ENCODE results near the gene PCNX3.
"Not testable (repeated sequence)": the region's sequence is repeated elsewhere in the genome, so short reads cannot be mapped to it uniquely, and the experiment has no call there.

The PCNX3 gene

DNA sequence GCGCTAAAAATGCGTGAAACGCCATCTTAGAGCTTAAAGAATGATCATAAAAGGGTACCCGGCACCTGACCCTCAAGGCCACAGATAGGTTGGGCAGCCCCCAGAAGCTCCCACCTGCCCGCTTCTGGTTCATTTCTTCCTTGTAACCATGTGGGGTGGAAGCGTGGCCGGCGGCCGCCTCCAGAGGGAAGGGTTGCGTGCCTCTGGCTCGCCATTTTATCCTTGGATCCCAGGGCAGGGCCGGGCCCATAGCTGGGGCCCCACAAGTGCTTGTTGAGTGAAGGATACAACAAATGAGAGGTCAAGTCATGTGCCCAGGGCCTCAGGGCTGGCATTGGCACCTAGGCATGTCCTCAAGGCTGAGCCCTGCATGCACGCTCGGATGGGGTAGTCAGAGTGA is 5.9 kb downstream of the PCNX3 start:
- no peak for DNase-seq

GRCh38 chr11:65622011-65622410 is 6.4 kb downstream of the PCNX3 start:
- no peak for DNase-seq

- DNase-seq = no peak
Observed at GRCh38 chr11:65623177-65623576, 7.6 kb downstream of the PCNX3 start.

GRCh38 chr11:65623852-65624616 is 8.5 kb downstream of the PCNX3 start:
- no peak for DNase-seq

DNA sequence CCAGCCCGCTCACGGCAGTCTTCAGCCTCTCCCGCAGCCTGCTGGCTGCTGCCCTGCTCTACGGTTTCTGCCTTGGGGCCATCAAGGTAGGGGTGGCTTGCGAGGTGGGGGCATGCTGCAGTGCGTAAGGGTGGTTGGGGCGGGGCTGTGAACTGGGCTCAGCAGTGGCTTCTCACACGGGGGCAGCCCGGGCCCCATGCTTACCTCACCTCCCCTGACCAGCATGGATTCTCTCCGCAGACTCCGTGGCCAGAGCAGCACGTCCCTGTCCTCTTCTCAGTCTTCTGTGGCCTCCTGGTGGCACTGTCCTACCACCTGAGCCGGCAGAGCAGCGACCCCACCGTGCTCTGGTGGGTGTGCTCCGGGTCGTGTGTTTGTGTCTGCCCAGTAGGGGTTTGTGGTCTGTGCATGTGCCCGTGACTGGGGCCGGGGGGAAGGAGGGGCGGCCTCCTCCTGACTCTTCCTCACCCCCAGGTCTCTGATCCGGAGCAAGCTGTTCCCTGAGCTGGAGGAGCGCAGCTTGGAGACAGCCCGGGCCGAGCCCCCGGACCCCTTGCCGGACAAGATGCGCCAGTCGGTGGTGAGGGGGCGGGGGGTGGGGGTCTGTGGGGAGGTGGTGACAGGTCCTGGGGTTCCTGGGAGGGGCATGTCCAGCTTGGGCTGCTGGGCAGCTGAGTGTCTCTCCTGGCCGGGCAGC is 9.5 kb downstream of the PCNX3 start:
- DNase-seq = no peak

DNA sequence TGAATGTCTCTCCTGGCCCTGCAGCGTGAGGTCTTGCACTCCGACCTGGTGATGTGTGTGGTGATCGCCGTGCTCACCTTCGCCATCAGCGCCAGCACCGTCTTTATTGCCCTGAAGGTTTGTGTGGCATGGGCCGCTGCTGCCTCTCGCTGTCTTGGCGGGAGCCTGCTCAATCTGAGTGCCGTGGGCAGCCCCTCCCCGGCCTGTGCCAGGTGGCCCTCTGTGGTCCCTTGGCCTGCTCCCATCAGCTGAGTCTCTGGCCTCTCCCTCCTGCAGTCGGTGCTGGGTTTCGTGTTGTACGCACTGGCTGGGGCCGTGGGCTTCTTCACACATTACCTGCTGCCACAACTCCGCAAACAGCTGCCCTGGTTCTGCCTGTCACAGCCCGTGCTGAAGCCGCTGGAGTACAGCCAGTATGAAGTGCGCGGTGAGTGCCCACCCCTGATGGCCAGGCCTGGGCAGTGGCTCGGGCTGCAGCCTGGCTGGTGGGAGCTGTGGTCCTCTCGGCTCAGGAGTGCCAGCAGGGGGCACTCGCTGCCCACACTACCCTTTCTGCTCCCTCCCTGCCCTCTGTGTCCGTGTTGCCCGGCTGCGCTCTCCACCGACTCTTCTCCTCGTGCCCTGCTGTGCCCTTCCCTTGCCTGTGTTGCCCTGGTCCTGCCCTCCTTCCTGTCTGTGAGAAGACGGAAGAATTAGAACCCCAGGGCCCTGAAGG is 10.2 kb downstream of the PCNX3 start:
- DNase-seq = peak; percentile 66

DNA sequence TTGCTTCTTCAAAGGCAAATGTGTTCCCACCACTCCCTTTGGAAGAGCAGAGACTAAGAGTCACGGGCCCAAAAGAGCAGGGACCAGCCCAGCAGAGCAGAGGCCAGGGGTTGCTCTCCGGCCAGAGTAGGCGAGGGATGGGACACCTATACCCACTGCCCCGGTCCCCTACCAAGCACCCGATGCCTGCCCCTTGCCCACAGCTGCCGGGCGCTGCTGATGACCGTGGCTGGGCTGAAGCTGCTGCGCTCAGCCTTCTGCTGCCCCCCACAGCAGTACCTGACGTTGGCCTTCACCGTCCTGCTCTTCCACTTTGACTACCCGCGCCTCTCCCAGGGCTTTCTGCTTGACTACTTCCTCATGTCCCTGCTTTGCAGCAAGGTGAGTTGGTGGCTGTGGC is 11.6 kb downstream of the PCNX3 start:
- no peak for DNase-seq

DNA sequence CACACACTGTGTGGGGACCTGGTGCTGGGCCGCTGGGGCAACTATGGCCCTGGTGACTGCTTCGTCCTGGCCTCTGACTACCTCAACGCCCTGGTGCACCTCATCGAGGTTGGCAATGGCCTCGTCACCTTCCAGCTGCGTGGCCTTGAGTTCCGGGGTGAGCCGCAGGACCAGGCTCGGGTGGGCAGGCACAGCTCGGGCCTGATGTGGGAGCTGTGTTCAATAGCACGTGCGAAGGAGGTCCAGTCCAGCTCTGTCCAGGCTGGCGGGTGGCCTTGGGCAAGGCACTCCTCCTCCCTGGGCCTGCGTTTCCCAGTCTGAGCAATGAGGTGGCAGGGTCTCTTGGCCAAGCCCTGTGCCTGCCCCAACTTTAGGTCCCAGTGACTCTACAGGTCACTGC is 14.0 kb downstream of the PCNX3 start:
- DNase-seq = no peak

DNA sequence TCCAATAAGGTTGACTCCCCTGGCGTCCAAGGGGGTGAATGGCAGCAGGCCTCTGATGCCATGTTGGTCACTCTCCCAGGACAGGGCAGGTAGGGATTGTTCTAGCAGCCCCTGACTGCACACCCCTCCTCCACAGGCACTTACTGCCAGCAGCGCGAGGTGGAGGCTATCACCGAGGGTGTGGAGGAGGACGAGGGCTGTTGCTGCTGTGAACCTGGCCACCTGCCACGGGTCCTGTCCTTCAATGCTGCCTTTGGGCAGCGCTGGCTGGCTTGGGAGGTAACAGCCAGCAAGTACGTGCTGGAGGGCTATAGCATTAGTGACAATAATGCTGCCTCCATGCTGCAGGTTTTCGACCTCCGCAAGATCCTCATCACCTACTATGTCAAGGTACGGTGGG is 14.6 kb downstream of the PCNX3 start:
- no peak for DNase-seq

- DNase-seq = no peak
Observed at GRCh38 chr11:65633390-65634108, 18.0 kb downstream of the PCNX3 start.

DNA sequence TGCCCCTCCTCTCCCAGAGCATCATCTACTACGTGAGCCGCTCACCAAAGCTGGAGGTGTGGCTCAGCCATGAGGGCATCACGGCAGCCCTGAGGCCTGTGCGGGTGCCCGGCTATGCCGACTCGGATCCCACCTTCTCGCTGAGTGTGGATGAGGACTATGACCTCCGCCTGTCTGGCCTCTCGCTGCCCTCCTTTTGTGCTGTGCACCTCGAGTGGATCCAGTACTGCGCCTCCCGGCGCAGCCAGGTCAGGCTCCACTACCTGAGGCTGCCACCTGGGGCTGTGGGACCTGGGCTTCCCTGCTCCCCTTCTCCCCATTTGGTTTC is 18.5 kb downstream of the PCNX3 start:
- no peak for DNase-seq

DNA sequence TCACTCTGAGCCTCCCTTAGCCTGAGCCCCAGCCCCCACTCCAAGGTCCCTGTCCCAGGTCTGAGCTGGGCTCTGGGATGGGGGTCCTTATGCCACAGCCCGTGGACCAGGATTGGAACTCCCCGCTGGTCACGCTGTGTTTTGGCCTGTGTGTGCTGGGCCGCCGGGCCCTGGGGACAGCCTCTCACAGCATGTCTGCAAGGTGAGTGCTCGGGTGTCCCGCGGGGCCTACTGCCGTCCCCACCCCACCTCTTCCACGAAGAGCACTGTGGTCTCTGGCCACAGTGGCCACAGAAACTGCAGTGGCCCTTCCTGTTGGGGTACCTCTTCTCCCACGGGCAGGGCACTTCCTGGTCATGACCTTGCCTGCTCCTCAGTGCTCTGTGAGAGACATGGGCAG is 18.9 kb downstream of the PCNX3 start:
- no peak for DNase-seq

GRCh38 chr11:65634905-65635731 is 19.5 kb downstream of the PCNX3 start:
- no peak for DNase-seq

DNA sequence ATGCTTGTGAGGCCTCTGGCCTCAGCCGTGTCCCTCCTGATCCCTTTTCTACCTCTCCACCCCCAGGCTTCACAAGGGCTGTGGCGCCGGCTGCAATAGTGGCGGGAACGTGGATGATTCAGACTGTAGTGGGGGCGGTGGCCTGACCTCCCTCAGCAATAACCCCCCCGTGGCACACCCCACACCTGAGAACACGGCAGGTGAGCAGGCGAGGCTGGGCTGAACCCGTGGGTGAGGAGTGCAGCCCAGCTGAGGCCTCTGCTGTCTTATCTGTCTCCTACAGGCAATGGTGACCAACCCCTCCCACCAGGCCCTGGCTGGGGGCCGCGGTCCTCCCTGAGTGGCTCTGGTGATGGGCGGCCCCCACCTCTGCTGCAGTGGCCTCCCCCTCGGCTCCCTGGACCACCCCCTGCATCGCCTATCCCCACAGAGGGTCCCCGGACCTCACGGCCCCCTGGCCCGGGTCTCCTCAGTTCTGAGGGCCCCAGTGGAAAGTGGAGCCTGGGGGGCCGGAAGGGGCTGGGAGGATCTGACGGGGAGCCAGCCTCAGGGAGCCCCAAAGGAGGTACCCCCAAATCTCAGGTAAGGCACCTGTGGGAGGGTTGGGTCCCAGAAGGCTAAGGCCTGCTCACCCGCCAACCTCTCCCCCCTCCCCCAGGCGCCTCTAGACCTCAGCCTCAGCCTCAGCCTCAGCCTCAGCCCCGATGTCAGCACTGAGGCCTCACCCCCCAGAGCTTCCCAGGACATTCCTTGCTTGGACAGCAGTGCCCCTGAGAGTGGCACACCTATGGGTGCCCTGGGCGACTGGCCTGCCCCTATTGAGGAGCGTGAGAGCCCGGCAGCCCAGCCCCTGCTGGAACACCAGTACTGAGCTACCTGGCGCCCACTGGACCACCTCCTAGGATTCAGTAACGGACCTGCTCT is 20.8 kb downstream of the PCNX3 start:
- no peak for DNase-seq

GRCh38 chr11:65637032-65637557 is 21.5 kb downstream of the PCNX3 start:
- DNase-seq = no peak

- peak; percentile 89 for DNase-seq
Observed at GRCh38 chr11:65637794-65638419, 22.3 kb downstream of the PCNX3 start, which contains the start of gene SIPA1. TSS of gene SIPA1 (plus strand) at chr11:65638101. CDS start at chr11:65640922, 2,821 bp downstream.

GRCh38 chr11:65639228-65639597 is 23.6 kb downstream of the PCNX3 start:
- DNase-seq = not testable (repeated sequence)

GRCh38 chr11:65639623-65640482 is 24.3 kb downstream of the PCNX3 start:
- DNase-seq = peak; percentile 8

Measured in inflammatory macrophage treated with lipopolysaccharide for 4 hours (primary cell).